ENCODE measurements around the gene TRANK1.

The TRANK1 gene

GRCh38 chr3:36800533-36801116 lies 144.2 kb downstream of the TRANK1 start:
- DNase-seq (ENCODE audit: low read depth): no peak

DNA sequence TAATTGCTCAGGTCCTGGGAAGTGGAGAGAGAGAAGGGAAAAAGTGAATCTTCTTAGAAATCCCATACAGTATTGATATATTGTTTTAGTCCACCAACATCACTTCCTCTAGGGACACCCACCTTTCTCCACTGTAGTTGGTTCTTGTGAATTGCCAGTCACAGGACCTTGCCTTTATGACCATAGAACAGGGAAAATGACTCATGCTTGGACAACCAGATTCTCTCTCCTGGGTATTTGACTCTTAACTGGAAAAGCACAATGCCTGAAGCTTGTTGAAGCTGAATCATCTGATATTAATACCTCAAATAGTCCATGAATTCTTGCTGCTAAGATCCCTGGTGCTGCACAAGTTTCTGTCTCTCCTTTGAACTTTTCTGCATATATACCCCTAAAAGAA lies 148.0 kb downstream of the TRANK1 start:
- no peak for DNase-seq (ENCODE audit: low read depth)

DNA sequence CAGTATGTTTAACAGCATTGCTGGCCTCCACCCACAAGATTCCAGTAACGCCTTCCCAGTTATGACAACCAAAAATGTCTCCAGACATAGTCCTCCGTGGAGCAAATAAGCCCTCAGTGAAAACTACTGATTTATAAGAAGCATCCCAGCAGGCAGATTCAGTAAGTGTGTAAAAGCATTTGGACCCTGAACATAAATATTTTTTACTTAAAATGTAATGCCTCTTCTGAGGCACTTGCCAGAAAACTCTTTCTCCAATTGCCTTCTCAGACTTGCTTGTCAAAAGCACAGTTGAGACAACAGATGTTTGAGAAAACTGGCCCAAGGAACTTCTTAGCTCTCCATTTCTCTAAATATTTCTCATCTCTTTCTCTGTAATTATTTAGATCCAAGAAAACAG lies 148.7 kb downstream of the TRANK1 start:
- DNase-seq (ENCODE audit: low read depth): no peak

DNA sequence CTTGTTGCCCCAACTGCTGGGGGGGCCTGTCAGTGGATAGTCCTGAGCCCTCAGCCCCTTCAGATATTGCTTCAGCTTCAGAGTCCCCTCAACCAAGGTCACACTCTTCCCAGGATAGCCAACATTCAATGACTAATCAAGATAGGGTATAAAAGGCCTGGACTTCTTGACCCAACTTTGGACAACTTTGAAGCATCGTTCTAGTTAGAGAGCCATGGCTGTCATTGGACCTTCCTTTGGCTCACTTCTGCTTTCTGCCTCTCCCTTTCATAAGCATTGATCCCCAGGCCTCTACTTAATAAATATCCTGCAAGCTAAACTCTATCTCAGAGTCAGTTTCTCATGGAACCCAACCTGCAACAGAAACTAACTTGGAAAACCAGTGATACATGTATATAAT lies 149.2 kb downstream of the TRANK1 start:
- DNase-seq (ENCODE audit: low read depth): no peak

DNA sequence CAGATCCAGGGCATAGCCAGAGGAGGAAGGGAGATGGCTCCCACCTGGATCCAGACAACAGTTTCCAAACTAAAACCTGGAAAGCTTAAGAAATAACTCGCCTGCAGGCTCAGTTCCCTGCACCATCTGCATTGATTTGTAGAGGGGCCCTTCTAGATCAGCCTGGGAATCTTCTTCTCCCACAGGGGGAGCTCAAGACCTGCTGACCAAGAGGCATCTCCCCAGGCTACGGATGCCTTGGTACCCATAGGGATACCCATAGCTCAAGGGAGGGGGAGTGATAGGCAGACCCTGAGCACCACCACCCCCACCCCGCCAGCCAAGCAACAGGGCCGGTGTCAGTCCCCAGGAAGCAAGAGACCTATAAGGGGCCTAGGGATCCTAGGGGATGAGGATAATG lies 152.5 kb downstream of the TRANK1 start:
- no peak for DNase-seq (ENCODE audit: low read depth)

- no peak for DNase-seq (ENCODE audit: low read depth)
Observed at GRCh38 chr3:36790765-36791164, 154.1 kb downstream of the TRANK1 start.

DNA sequence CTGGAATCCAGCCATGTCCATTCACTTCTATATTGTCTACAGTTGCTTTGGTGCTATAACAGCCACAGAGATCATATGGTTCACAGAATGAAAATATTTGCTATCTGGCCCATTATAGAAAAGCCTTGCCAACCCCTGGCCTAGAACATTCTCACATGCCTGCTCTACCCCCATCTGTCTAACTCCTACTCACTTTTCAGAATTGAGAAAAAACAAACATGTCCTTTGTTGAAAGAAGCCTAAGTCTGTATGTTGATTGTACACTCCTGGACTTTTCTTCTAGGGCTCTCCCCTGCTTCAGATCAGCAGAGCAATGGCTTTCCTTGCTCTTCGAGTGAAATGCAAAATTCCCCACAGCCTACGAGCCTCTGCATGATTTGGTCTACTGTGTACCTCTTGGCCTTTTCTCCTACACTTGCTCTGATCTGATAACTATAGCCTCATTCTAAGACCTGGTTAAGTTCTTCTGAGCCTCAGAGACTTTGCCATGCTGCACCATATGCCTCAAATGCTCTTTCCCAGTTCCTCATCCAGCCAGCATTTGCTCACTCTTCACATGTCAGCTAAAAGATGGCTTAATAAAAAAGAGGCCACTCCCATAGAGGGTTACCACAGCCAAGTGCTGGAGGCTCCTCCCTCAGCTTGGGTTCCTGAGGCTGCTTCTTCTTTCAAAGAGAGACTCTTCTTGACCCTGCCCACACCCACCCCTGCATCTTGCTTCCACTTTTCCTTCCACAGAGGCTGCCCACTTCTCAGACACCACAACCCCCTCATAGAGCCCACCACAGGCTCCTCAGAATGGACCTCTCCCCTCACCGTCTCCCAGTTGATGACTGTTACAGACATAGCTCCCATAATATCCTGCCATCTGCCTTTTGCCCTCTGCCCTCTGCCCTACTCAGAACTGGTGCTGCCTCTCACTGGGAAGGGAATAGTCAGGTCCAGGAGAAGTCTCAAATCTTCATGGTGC lies 157.6 kb downstream of the TRANK1 start:
- DNase-seq (ENCODE audit: low read depth): no peak

DNA sequence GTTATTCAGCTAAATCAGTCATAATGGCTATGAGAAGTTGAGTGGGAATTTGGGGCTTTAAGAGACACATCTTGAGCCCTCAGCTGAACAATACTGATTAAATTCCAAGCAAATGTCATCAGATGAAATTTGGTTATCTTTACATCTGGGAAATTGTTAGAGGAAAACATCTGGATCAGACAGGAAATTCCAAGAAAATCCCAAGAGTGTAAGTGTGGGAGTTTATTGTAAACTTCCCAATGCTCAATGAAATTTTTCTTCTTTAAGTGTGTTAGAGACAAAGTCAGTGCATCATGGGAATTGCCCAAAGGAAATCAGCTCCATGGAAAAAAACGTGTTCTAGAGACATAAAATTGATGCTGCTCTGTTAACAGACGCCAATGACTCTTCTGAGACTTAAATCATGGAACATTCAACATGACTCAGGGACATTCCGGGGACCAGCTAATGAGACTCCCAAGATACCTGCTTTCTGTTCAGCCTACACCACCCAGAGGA lies 160.7 kb downstream of the TRANK1 start:
- no peak for DNase-seq (ENCODE audit: low read depth)

- no peak for DNase-seq (ENCODE audit: low read depth)
Observed at GRCh38 chr3:36777424-36778218, 167.2 kb downstream of the TRANK1 start.

All from stimulated activated CD8-positive, alpha-beta memory T cell treated with anti-CD3 and anti-CD28 coated beads, Interleukin-7, amount 100 ng/mL, for 24 hours (primary cell).